Adipose tissue (tissue), 3 donors: Measurements from ENCODE around the gene NHS. TPM values are rescaled to one million over a fixed set of nuclear protein-coding genes. Genes with fewer than 3 reads are reported as not detected.
"Not testable (repeated sequence)": the region's sequence is repeated elsewhere in the genome, so short reads cannot be mapped to it uniquely, and the experiment has no call there.

Source experiments
- H3K27ac ChIP-seq: one replicate; pipeline ENCODE4 v1.5.1; 2013; ENCODE audit warnings: low read depth, low read length
- WGBS, 3 donors: extraction: QIAGEN DNeasy Blood & Tissue Kit; methylation state at CpG; one replicate each; pipeline ENCODE4 v1.1.7; 2013; 5-methylcytosine and 5-hydroxymethylcytosine counted together
- polyA plus RNA-seq, 3 donors: library from polyadenylated mRNA; stranded (reverse); fragments of 200-250 nt; gene quantifications; one replicate each; pipeline ENCODE4 v1.2.3, GENCODE V29; 2013
- donor health status: healthy with polysubstance abuse.
- donor health status: Bipolar disorder and iron deficiency.
- donor health status: healthy.

Gene NHS
- polyA plus RNA-seq, 3 donors, result 0.24 to 2.0 (median 1.8) TPM

- WGBS, 3 donors, result 70 to 92% (median 80%) methylated on average over 5 of the region's 5 CpGs
- no peak overlapping the region for H3K27ac ChIP-seq
These were observed 179.9 kb downstream of the NHS start for GRCh38 chrX:17554914-17555313.

GRCh38 chrX:17555846-17556245, 180.8 kb downstream of the NHS start:
- 44 to 56% (median 48%) methylated on average over 2 of the region's 2 CpGs for WGBS, 3 donors
- H3K27ac ChIP-seq, result no peak overlapping the region

GRCh38 chrX:17559728-17560379, 184.9 kb downstream of the NHS start:
- no peak overlapping the region for H3K27ac ChIP-seq
- 33 to 41% (median 37%) methylated on average over 8 of the region's 8 CpGs for WGBS, 3 donors

GRCh38 chrX:17560385-17560784, 185.4 kb downstream of the NHS start:
- no peak overlapping the region for H3K27ac ChIP-seq
- 72 to 85% (median 74%) methylated on average over 2 of the region's 2 CpGs for WGBS, 3 donors

GRCh38 chrX:17563076-17563475, 188.1 kb downstream of the NHS start:
- WGBS, 3 donors, result 81 to 95% (median 93%) methylated on average over 2 of the region's 2 CpGs
- no peak overlapping the region for H3K27ac ChIP-seq

- H3K27ac ChIP-seq, result no peak overlapping the region
- 48 to 57% (median 50%) methylated on average over 4 of the region's 4 CpGs for WGBS, 3 donors
These were observed 188.5 kb downstream of the NHS start for GRCh38 chrX:17563515-17563914.

GRCh38 chrX:17564689-17565409, 189.8 kb downstream of the NHS start:
- 60 to 86% (median 60%) methylated on average over 7 of the region's 7 CpGs for WGBS, 3 donors
- H3K27ac ChIP-seq, result no peak overlapping the region

GRCh38 chrX:17566740-17567139, 191.7 kb downstream of the NHS start:
- 55 to 68% (median 67%) methylated on average over 4 of the region's 4 CpGs for WGBS, 3 donors
- no peak overlapping the region for H3K27ac ChIP-seq

GRCh38 chrX:17567187-17567586, 192.2 kb downstream of the NHS start:
- WGBS, 3 donors, result 43 to 59% (median 53%) methylated on average over 8 of the region's 8 CpGs
- H3K27ac ChIP-seq, result no peak overlapping the region

- no peak overlapping the region for H3K27ac ChIP-seq
- WGBS, 3 donors, result 21 to 29% (median 29%) methylated on average over 2 of the region's 2 CpGs
These were observed 192.8 kb downstream of the NHS start for GRCh38 chrX:17567821-17568220.

GRCh38 chrX:17568804-17569203, 193.8 kb downstream of the NHS start:
- 81 to 100% (median 92%) methylated on average over 3 of the region's 3 CpGs for WGBS, 3 donors
- H3K27ac ChIP-seq, result not testable (repeated sequence)

GRCh38 chrX:17579026-17579425, 204.0 kb downstream of the NHS start:
- no peak overlapping the region for H3K27ac ChIP-seq
- WGBS, 3 donors, result 65 to 77% (median 71%) methylated on average over 5 of the region's 5 CpGs

GRCh38 chrX:17580539-17581152, 205.6 kb downstream of the NHS start:
- H3K27ac ChIP-seq, result no peak overlapping the region
- 46 to 51% (median 47%) methylated on average over 6 of the region's 6 CpGs for WGBS, 3 donors

GRCh38 chrX:17581641-17582040, 206.6 kb downstream of the NHS start:
- WGBS, 3 donors, result 50 to 52% (median 50%) methylated on average over 5 of the region's 5 CpGs
- no peak overlapping the region for H3K27ac ChIP-seq

- WGBS, 3 donors, result 39 to 53% (median 39%) methylated on average over 4 of the region's 4 CpGs
- no peak overlapping the region for H3K27ac ChIP-seq
These were observed 209.3 kb downstream of the NHS start for GRCh38 chrX:17584248-17584681.

- H3K27ac ChIP-seq, result no peak overlapping the region
- 71 to 90% (median 73%) methylated on average over 3 of the region's 3 CpGs for WGBS, 3 donors
These were observed 210.0 kb downstream of the NHS start for GRCh38 chrX:17585006-17585405.

GRCh38 chrX:17587366-17587765, 212.4 kb downstream of the NHS start:
- H3K27ac ChIP-seq, result no peak overlapping the region
- 72 to 91% (median 89%) methylated on average over 6 of the region's 6 CpGs for WGBS, 3 donors

GRCh38 chrX:17588303-17588702, 213.3 kb downstream of the NHS start:
- 64 to 69% (median 67%) methylated on average over 3 of the region's 3 CpGs for WGBS, 3 donors
- H3K27ac ChIP-seq, result no peak overlapping the region

GRCh38 chrX:17590892-17591740, 216.1 kb downstream of the NHS start:
- 29 to 38% (median 34%) methylated on average over 9 of the region's 9 CpGs for WGBS, 3 donors
- H3K27ac ChIP-seq, result no peak overlapping the region
